ENCODE results near the gene KIF26B. TPM values are rescaled to one million over a fixed set of nuclear protein-coding genes. Genes with fewer than 3 reads are reported as not detected.

The KIF26B gene
- total and polyA plus RNA-seq, 7 donors = 0.01 to 0.32 (median 0.06) TPM

GRCh38 chr1:245327360-245327759, 172.6 kb downstream of the KIF26B start:
- Histone ChIP-seq H3K27me3 (ENCODE audit: insufficient read depth in 3 of 3, low read length in 2 of 3) (no peaks in the 10 kb centered on the region), H3K4me1 (no peaks in the 10 kb centered on the region), H3K9me3 (no peaks in the 10 kb centered on the region), H3K4me3 (no peak overlapping the region), H3K36me3 (ENCODE audit: insufficient read depth in 1 of 2, low read depth in 1 of 2) (no peaks in the 10 kb centered on the region), H3K27ac (no peak overlapping the region)
- TF ChIP-seq, protein P1, sequence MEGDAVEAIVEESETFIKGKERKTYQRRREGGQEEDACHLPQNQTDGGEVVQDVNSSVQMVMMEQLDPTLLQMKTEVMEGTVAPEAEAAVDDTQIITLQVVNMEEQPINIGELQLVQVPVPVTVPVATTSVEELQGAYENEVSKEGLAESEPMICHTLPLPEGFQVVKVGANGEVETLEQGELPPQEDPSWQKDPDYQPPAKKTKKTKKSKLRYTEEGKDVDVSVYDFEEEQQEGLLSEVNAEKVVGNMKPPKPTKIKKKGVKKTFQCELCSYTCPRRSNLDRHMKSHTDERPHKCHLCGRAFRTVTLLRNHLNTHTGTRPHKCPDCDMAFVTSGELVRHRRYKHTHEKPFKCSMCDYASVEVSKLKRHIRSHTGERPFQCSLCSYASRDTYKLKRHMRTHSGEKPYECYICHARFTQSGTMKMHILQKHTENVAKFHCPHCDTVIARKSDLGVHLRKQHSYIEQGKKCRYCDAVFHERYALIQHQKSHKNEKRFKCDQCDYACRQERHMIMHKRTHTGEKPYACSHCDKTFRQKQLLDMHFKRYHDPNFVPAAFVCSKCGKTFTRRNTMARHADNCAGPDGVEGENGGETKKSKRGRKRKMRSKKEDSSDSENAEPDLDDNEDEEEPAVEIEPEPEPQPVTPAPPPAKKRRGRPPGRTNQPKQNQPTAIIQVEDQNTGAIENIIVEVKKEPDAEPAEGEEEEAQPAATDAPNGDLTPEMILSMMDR (IDR thresholded peaks at IDR 0.05) = no peak
- intact Hi-C loops (cut with DNase I) = no loop called here
- ATAC-seq = no peak
- 66 to 75% (median 68%) methylated on average over 3 of the region's 3 CpGs for WGBS, 3 donors
- no peak for DNase-seq

DNA sequence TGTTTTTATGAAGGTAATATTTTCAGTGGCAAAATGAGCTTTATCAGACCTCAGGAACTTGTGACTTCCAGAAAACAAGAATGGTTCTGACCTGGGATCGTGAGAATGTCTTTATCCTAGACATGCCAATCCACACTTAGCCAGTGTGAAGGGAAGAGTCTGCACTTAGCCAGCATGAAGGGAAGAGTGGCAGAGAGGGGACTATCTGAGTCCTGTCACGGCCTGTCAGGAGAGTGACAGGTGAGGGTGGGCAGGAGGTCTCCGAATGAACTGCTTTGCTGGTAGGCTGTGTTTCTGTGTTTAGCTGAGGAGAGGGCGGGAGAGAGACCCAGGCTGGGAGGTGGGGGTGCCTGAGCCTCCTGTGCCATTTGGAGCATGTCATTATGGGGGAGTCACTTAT, 173.1 kb downstream of the KIF26B start:
- no peak for ATAC-seq
- WGBS, 3 donors = 81 to 91% (median 89%) methylated on average over 4 of the region's 4 CpGs
- intact Hi-C loops (cut with DNase I) = no loop called here
- no peaks in the 10 kb centered on the region for H3K36me3 ChIP-seq (ENCODE audit: insufficient read depth in 1 of 2, low read depth in 1 of 2)
- H3K27ac ChIP-seq = no peak overlapping the region
- no peaks in the 10 kb centered on the region for H3K9me3 ChIP-seq
- H3K27me3 ChIP-seq (ENCODE audit: insufficient read depth in 3 of 3, low read length in 2 of 3) = no peaks in the 10 kb centered on the region
- H3K4me3 ChIP-seq = no peak overlapping the region
- no peaks in the 10 kb centered on the region for H3K4me1 ChIP-seq
- DNase-seq = no peak
- TF ChIP-seq, protein P1 (IDR thresholded peaks at IDR 0.05) = no peak

DNA sequence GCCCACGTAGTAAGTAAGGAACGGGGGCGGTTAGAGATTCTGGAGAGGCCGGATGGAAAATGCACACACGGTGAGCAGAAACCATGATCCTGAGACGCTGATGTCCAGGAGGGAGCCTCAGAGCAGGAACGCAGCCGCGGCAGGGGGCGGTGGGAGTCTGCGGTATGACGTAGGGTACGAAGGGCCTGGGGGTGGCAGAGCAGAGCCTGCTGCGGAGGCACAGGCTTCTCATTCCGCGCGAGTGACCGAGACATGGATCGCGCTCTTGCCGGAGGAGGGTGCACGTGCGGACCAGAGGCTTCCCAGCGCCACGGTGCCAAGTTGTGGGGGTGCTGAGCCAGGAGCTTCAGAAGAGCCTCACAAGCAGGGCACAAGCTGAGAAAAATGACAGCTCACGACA, 176.2 kb downstream of the KIF26B start:
- no peaks in the 10 kb centered on the region for H3K9me3 ChIP-seq
- no peak for ATAC-seq
- H3K27me3 ChIP-seq (ENCODE audit: insufficient read depth in 3 of 3, low read length in 2 of 3) = no peaks in the 10 kb centered on the region
- no peaks in the 10 kb centered on the region for H3K36me3 ChIP-seq (ENCODE audit: insufficient read depth in 1 of 2, low read depth in 1 of 2)
- no peaks in the 10 kb centered on the region for H3K4me1 ChIP-seq
- TF ChIP-seq, protein P1 (IDR thresholded peaks at IDR 0.05) = no peak
- DNase-seq = no peak
- H3K4me3 ChIP-seq = no peak overlapping the region
- intact Hi-C loops (cut with DNase I) = no loop called here
- WGBS, 3 donors = 92 to 95% (median 95%) methylated on average over 26 of the region's 26 CpGs
- H3K27ac ChIP-seq = no peak overlapping the region

GRCh38 chr1:245332085-245332484, 177.3 kb downstream of the KIF26B start:
- WGBS, 3 donors = 88 to 91% (median 91%) methylated on average over 6 of the region's 6 CpGs
- H3K36me3 ChIP-seq (ENCODE audit: insufficient read depth in 1 of 2, low read depth in 1 of 2) = no peaks in the 10 kb centered on the region
- H3K4me3 ChIP-seq = no peak overlapping the region
- no peaks in the 10 kb centered on the region for H3K9me3 ChIP-seq
- TF ChIP-seq, protein P1 (IDR thresholded peaks at IDR 0.05) = no peak
- DNase-seq (no peak), ATAC-seq (no peak)
- H3K27me3 ChIP-seq (ENCODE audit: insufficient read depth in 3 of 3, low read length in 2 of 3) = no peaks in the 10 kb centered on the region
- H3K4me1 ChIP-seq = no peaks in the 10 kb centered on the region
- no peak overlapping the region for H3K27ac ChIP-seq
- intact Hi-C loops (cut with DNase I) = no loop called here

DNA sequence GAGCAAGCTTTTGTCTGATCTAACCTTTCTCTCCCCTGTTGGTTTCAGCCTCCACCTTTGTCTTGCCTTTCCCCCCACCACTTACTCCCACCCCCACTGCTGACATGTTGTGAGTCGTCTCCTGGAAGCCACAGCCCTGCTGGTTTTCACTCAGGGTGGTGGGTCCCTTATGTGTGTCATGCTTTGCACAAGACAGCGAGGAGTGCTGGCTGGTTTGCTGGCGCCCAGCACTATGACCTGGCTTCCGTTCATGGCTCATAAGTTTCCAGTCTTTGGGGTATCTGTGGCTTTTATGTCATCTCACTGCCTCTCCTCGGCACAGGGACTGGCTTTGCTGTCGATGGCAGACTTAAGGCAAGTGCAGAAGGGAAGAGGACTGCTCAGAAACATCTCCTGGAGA, 177.7 kb downstream of the KIF26B start:
- TF ChIP-seq, protein P1 (IDR thresholded peaks at IDR 0.05) = no peak
- Histone ChIP-seq H3K4me3 (no peak overlapping the region), H3K4me1 (no peaks in the 10 kb centered on the region), H3K27me3 (ENCODE audit: insufficient read depth in 3 of 3, low read length in 2 of 3) (no peaks in the 10 kb centered on the region), H3K9me3 (no peaks in the 10 kb centered on the region), H3K27ac (no peak overlapping the region), H3K36me3 (ENCODE audit: insufficient read depth in 1 of 2, low read depth in 1 of 2) (no peaks in the 10 kb centered on the region)
- intact Hi-C loops (cut with DNase I) = no loop called here
- DNase-seq = no peak
- 52 to 75% (median 70%) methylated on average over 6 of the region's 6 CpGs for WGBS, 3 donors
- ATAC-seq = no peak
